ENCODE results near the gene EXPH5. TPM values are rescaled to one million over a fixed set of nuclear protein-coding genes. Genes with fewer than 3 reads are reported as not detected.
A peak's percentile ranks its signal among the peaks of the same experiment; 100 is the strongest.

The EXPH5 gene
- total and polyA plus RNA-seq, 9 of the 15 experiments (the other 6 are each of a cell fraction or from before 2014, with no cell fraction given): 1.3 to 8.5 (median 4.8) TPM

DNA sequence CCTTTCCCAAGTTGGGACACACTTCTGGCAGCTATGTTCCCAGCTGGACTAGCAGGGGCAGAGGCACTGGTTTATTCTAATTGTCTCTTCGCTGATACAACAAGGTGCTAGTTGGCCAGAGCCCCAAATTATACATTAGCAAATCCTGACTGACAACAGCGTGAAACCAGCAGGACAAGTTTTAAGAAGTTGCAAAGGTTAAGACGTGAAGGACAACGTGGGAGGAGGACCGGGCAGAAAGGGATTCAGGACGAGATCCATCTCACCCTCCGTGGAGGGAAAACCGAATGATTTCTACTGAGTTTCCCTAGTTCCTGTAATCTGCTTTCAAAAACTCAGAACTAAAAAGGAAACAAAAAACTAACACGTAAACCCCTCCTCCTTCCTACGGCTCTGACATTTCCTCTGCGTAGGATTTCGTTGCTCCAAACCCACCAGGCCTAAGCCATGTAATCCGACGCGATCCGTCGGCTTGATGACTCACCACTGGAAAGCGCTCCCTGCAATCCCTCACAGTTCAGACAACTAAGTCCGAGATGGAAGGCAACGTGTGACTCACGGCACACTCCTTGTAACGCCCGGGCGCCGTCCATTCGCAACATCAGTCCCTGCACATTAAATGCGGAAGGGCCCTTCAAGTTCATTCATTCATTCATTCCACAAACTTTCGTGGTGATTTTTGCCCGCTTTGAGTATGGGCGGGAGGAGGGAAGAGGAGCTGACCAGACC is 96.1 kb downstream of the EXPH5 start (continued):
- TF ChIP-seq ZFP91 (CRISPR knock-in tag; IDR thresholded peaks at IDR 0.05) (no peak), SP2 (IDR thresholded peaks at IDR 0.05; ENCODE audit: extremely low read depth, low read depth, low read length, poor library complexity, severe bottlenecking) (no peak), TBP (optimal IDR thresholded peaks at IDR 0.05; ENCODE audit: low read depth, low read length) (peak; percentile 84), ELF2 (CRISPR knock-in tag; IDR thresholded peaks at IDR 0.05) (no peak), UBTF (IDR thresholded peaks at IDR 0.05; ENCODE audit: borderline replicate concordance in 1 of 2, low read depth in 2 of 2, low read length in 2 of 2) (peak; percentile 46 to 82; a peak in 3 of 4 replicates), MIER1 (IDR thresholded peaks at IDR 0.05; ENCODE audit: low read depth) (no peak), GTF2E2 (tag; IDR thresholded peaks at IDR 0.05) (peak; percentile 95), HDAC2 (IDR thresholded peaks at IDR 0.05) (peak; percentile 30; the same call in 1 of the 2 replicates), MLLT1 (IDR thresholded peaks at IDR 0.05) (peak; percentile 46 to 59; a peak in 1 of 4 replicates), FOXA3 (CRISPR knock-in tag; conservative IDR thresholded peaks at IDR 0.05 in 1 of 2, IDR thresholded peaks at IDR 0.05 in 1 of 2) (peak in 1 of 2 experiments; percentile 28; a peak in 1 of 4 replicates), ZSCAN32 (CRISPR knock-in tag; IDR thresholded peaks at IDR 0.05) (no peak), ARID2 (IDR thresholded peaks at IDR 0.05) (no peak), ILK (tag; IDR thresholded peaks at IDR 0.05; ENCODE audit: borderline replicate concordance, low read depth) (no peak), HNRNPH1 (optimal IDR thresholded peaks at IDR 0.05; ENCODE audit: low read depth, low read length) (no peak), E2F1 (CRISPR knock-in tag; IDR thresholded peaks at IDR 0.05) (no peak), SP1 (CRISPR knock-in tag; IDR thresholded peaks at IDR 0.05) (no peak; the same call in none of the 2 replicates), MYBL2 (IDR thresholded peaks at IDR 0.05; ENCODE audit: low read depth) (no peak), MYBL2 (CRISPR knock-in tag; IDR thresholded peaks at IDR 0.05; ENCODE audit: borderline replicate concordance) (no peak)
- TF ChIP-seq, protein P1, sequence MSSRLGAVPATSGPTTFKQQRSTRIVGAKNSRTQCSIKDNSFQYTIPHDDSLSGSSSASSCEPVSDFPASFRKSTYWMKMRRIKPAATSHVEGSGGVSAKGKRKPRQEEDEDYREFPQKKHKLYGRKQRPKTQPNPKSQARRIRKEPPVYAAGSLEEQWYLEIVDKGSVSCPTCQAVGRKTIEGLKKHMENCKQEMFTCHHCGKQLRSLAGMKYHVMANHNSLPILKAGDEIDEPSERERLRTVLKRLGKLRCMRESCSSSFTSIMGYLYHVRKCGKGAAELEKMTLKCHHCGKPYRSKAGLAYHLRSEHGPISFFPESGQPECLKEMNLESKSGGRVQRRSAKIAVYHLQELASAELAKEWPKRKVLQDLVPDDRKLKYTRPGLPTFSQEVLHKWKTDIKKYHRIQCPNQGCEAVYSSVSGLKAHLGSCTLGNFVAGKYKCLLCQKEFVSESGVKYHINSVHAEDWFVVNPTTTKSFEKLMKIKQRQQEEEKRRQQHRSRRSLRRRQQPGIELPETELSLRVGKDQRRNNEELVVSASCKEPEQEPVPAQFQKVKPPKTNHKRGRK (tag; IDR thresholded peaks at IDR 0.05): no peak
